Gastrocnemius medialis (tissue), 4 donors: ENCODE measurements around the gene GDF10.

ENCODE experiments used
- CTCF ChIP-seq, 5 experiments: fragments of 450-650 bp in 3 of 5; fragments of 200-600 bp in 2 of 5; sonication (generic) in 2 of 5; IDR thresholded peaks in 4 of 5; conservative IDR thresholded peaks in 1 of 5; 1 replicate in 4 of 5; 2 replicates in 1 of 5; pipeline ENCODE4 v1.5.1; 2016 to 2019; ENCODE audit warnings: antibody characterized with exemption in 5 of 5, mild to moderate bottlenecking in 3 of 5, moderate library complexity in 3 of 5
- POLR2A ChIP-seq, 2 donors: fragments of 450-650 bp; IDR thresholded peaks; one replicate each; pipeline ENCODE4 v1.6.1; 2017; ENCODE audit warnings: antibody characterized with exemption in 2 of 2, mild to moderate bottlenecking in 2 of 2, moderate library complexity in 2 of 2

DNA sequence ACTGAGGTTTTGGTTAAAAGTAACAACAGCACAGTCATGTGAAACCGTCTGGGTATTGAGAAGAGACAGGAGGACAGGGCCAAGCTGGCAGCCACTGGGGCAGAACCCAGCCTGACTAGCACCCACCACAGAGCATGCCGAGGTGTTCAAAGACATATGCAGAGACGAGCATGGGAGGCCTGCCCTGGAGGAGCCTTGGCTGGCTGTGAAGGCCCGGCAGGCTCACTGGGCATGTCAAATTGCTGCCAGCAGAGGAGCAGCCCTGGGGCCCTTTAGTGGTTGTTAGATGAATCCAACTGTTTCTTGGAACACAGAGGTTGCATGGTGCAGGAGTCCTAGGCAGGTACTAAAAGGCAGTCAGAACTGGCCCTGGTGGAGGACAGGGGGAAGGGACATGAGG, 17.3 kb downstream of the GDF10 start:
- TF ChIP-seq CTCF (IDR thresholded peaks at IDR 0.05 in 4 of 5, conservative IDR thresholded peaks at IDR 0.05 in 1 of 5) (no peak), POLR2A (IDR thresholded peaks at IDR 0.05) (no peak)
